GM19372 (cell line): Measurements from ENCODE around the gene BCAP29.
"Not testable (repeated sequence)": the region's sequence is repeated elsewhere in the genome, so short reads cannot be mapped to it uniquely, and the experiment has no call there.

Source experiments
- ATAC-seq: cut with Tn5 transposase; IDR thresholded peaks from one replicate; pipeline ENCODE4 v1.9.1; 2021; ENCODE audit warnings: mild to moderate bottlenecking, low read depth, moderate library complexity; ENCODE audit not compliant: unreplicated experiment

Gene BCAP29, protein sequence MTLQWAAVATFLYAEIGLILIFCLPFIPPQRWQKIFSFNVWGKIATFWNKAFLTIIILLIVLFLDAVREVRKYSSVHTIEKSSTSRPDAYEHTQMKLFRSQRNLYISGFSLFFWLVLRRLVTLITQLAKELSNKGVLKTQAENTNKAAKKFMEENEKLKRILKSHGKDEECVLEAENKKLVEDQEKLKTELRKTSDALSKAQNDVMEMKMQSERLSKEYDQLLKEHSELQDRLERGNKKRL

DNA sequence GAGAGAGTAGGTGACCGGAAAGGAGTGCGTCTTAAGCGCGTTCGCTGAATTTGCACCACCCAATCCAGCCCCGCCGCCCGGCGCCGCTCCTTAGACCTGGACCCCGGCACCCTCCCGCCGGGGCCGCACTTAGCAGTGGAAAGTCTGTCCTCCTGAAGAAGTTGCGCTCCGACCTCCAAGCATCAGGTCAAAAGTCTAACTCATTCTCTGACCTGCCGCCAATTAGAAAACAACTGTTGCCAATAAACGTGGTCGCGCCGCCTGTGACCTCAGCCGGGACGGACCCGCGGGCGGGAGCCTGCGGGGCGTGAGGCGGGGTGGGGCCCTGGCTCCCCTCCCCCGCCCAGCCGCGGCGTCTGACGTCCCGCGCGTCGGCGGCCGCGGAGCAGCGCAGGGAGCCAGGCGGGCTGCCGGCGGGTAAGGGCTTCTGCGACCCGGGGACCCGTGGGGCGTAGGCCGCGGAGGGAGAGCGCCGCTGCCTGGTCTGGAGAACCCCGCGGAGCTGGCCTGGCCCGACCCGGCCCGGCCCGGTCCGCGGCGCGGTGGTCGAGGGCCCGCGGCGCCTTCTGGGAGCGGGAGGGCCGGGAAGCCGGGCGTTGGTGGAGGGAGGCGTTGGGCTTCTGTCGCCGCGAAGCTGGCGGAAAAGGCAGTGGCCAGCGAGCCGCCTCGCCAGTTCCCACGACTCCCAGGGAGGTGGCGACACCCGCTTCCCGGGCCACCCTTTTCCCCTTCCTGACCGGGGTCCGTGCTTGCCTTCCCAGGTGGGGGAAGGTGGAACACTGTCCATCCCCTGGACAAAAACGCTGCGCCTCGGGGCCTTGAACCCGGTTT lies at the start of gene BCAP29:
Gene BCAP29, plus strand, starts transcription at position 362 of the 831 bp plus-strand sequence. CDS start 527 bp downstream, outside the sequence.
- peak; percentile 94 for ATAC-seq

DNA sequence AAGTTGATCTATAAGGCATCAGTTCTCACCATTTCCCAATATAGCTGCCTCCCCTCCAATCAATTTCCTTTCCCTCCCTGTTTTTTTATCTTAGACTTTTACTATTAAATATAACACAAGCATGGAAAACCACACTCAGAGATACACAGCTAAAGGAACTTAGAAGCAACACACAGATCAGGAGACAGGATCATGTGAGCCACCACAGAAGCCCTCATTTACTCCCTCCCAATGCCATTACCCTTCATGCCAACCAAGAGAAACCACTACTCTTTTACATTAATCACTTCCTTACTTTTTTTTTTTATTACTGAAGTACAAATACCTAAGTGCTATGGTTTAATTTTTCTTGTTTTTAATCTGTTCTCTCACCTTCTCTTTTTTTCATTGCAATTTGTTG lies 49.3 kb upstream of the BCAP29 start:
- no peak for ATAC-seq

DNA sequence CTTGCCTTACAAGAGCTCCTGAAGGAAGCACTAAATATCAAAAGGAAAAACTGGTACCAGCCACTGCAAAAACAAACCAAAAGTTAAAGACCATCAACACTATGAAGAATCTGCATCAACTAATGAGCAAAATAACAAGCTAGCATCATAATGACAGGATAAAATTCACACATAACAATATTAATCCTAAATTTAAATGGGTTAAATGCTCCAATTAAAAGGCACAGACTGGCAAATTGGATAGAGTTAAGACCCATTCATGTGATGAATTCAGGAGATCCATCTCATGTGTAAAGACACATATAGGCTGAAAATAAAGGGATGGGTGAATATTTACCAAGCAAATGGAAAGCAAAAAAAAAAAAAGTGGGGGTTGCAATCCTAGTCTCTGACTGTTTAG lies 45.9 kb upstream of the BCAP29 start:
- ATAC-seq = no peak

DNA sequence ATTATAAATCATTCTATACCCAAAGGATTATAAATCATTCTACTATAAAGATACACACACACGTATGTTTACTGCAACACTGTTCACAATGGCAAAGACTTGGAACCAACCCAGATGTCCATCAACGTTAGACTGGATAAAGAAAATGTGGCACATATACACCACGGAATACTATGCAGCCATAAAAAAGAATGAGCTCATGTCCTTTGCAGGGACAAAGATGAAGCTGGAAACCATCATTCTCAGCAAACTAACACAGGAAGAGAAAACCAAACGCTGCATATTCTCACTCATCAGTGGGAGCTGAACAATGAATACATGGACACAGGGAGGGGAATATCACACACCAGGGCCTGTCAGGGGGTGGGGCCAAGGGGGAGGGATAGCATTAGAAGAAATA lies 42.8 kb upstream of the BCAP29 start:
- ATAC-seq = not testable (repeated sequence)

DNA sequence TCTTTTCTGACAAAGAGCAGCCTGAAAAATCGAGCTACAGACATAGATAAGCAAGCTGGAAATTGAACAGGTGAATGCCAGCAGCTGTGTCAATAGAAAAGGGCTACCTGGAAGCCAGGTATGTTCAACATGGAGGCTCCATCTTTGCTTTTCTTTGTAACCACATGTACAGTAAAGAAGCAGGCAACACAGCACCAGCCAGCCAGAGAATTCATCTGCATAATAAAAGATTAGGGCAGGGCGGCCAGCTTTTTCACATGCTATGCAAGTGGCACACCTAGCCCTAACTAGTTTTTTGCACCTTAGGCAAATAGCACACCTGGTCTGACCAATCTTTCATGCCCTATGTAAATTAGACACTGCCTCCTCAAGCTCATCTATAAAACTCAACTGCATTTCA lies 42.0 kb upstream of the BCAP29 start:
- no peak for ATAC-seq

- no peak for ATAC-seq
Observed at GRCh38 chr7:107543338-107543993, 36.6 kb upstream of the BCAP29 start.

GRCh38 chr7:107544848-107545591 lies 35.0 kb upstream of the BCAP29 start:
- ATAC-seq = no peak

- no peak for ATAC-seq
Observed at GRCh38 chr7:107551936-107552335, 28.1 kb upstream of the BCAP29 start.

DNA sequence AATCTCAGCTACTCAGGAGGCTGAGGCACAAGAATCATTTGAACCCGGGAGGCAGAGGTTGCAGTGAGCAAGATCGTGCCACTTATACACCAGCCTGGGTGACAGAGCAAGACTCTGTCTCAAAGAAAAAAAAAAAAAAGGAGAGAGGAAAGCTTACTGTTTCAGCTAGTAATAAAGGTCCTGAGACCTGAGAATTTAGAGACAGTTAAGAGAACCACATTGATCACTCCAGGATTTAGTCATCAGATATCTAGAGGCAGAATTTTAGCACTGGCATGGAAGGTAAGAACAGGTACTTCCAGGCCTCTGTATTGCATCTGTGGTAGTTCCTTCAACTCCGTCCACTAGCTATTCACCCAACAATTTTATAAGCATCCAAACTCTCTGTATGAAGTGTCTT lies 24.2 kb upstream of the BCAP29 start:
- ATAC-seq = no peak

DNA sequence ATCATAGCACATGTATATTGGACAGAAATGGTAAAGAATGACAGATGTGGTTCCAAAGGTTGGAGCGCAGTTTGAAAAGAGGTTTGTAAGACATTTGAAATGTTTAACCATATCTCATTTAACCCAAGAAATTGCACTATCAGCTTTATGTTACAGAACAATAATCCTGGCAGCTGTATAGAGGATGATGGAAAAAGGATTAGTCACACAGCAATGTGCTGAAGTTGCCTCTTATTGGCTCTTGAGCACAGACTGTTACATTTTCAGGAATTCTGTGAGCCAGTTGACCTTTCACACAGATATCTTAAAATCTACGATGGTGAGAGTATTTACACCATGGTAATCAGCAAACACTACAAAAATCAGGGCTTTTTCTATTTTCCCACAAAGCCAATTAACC lies 20.2 kb upstream of the BCAP29 start:
- ATAC-seq = no peak

DNA sequence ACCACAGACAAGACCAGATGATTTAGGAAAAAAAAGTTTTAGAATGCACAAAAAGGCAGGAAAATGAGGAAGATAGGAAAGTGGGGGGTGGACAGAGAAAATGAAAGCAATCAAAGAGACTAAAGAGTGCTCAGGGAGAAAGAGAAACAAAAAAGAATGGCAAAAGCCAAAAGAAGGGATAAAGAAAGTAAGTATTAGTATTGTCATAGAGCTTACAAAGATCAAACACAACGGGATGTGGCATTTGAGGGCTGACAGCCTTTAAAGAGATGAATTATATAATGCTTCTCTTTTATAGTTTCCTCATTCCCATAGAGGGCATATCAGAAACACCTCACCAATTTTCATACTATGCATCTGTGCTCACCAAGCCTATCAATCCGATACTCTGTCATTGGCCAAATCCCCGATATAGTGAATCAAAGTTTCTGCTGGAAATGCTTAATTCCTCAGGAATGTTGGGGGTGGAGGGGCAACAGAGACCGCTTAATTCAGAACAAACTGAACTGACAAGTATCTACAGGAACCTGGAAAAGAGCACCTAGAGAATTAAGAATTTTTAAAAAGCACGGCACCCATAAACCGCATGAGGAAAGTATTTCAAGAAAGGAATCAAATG lies 19.0 kb upstream of the BCAP29 start:
- ATAC-seq = no peak

- ATAC-seq = peak; percentile 56
Observed at GRCh38 chr7:107563081-107563774, 16.8 kb upstream of the BCAP29 start.

DNA sequence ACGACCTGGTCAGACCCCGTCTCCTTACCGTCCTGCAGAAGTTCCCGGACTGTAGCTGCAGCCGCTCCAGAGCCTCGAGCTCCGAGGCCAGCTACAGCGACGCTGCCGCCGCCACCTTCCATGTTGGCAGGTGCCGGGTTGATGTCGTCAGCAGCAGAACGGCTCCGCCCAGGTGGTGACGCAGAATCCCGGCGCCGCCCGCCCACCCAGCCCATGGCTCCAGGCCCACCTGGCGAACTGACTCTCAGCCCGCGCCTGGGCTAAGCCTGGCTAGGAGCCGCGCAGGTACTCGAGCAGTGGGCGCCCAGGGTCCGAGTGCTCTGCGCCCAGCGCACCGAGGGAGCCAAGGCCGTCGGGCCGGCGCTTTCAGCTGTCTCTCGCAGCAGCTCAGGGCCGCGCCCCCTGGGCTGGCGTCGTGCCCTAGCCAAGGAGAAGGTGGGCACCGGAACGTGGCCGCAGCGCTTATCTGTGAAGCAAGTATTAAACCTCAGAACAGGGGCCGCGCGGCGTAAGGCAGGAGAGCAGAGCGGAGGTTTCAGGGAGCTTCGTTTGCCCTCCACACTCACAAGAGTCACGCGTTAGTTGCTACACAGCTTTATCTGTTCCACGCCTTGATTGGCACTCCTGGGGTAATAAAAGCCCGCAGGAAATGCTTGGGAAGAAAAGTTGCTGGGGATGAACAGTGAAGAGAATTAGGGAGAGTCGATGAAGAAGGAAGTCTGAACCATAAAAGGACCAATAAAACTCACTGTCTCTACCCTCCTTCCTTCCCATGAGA lies 16.1 kb upstream of the BCAP29 start, which contains the start of the genes COG5 and DUS4L:
Gene COG5, minus strand, starts transcription at position 146 of the 778 bp plus-strand sequence. Its CDS starts 24 bp downstream, at position 122.
Gene DUS4L, plus strand, starts transcription at position 197 of the 778 bp plus-strand sequence. CDS start 3,100 bp downstream, outside the sequence.
- ATAC-seq = peak; percentile 94

- no peak for ATAC-seq
Observed at GRCh38 chr7:107564553-107565298, 15.3 kb upstream of the BCAP29 start.

GRCh38 chr7:107570298-107570697 lies 9.7 kb upstream of the BCAP29 start:
- ATAC-seq = no peak

DNA sequence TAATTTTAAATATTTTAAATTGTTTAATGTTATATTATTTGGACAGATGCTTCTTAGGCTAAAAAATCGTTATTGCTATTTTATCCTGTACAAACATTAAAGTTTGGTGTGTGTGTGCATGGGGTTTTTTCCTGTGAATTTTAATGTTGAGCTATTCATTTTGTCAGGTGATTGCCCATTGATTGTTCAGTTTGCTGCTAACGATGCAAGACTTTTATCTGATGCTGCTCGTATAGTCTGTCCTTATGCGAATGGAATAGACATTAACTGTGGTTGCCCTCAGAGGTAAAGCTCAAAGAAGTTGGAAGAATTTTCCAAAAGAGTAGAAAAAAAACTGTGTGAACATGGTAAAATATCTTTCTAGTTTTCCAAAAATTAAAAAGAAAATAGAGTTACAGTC lies 6.5 kb upstream of the BCAP29 start:
- ATAC-seq = no peak

GRCh38 chr7:107579554-107579884 lies 527 bp upstream of the BCAP29 start:
- no peak for ATAC-seq

DNA sequence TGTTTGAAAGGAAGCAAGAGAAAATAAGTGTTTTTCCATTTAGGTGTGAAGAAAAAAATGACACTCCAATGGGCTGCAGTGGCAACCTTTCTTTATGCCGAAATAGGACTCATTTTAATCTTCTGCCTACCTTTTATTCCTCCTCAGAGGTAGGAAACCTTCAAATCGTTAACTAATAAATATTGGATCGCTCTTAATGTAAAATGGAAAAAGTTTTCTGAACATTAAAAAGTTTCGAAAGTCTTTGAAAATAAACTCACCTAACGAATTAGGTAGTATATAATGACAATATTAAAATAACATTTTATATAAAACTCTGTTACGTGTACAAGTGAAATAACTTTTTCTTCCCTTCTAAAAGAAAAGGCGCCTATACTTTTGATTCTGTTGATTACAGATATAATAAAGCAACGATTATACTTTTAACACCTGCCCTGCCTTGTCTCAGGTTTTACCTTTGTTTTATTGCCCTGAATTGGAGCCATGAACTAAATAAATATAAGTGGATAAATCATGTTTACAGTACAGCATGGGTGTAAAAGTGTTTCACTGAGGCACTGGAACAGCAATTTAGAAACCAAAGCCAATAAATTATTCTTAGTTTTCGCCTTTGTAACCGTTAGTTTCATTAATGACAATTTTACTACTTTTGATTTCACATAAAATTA lies 804 bp downstream of the BCAP29 start:
- ATAC-seq = no peak
